Osteocyte (in vitro differentiated cells): ENCODE measurements around the gene PEX14. TPM values are rescaled to one million over a fixed set of nuclear protein-coding genes. Genes with fewer than 3 reads are reported as not detected.

Experiments
- DNase-seq: peaks from one replicate; pipeline ENCODE4 v3.0.0; 2021; ENCODE audit warnings: mixed read lengths; ENCODE audit not compliant: unreplicated experiment; ENCODE audit errors: extremely low spot score
- H3K27ac Mint-ChIP-seq: one replicate; pipeline ENCODE4 v1.8.0; 2021; ENCODE audit warnings: mild to moderate bottlenecking, mixed read lengths; ENCODE audit not compliant: unreplicated experiment
- H3K27me3 Mint-ChIP-seq: one replicate; pipeline ENCODE4 v1.8.0; 2021; ENCODE audit warnings: mixed read lengths; ENCODE audit not compliant: unreplicated experiment
- H3K36me3 Mint-ChIP-seq: one replicate; pipeline ENCODE4 v1.8.0; 2021; ENCODE audit warnings: mixed read lengths; ENCODE audit not compliant: unreplicated experiment
- H3K4me1 Mint-ChIP-seq: one replicate; pipeline ENCODE4 v1.8.0; 2021; ENCODE audit warnings: mixed read lengths; ENCODE audit not compliant: unreplicated experiment
- H3K4me3 Mint-ChIP-seq: one replicate; pipeline ENCODE4 v1.8.0; 2021; ENCODE audit warnings: mild to moderate bottlenecking, moderate library complexity, mixed read lengths; ENCODE audit not compliant: unreplicated experiment
- H3K9me3 Mint-ChIP-seq: one replicate; pipeline ENCODE4 v1.8.0; 2021; ENCODE audit warnings: mixed read lengths; ENCODE audit not compliant: unreplicated experiment
- total RNA-seq: library from RNA; stranded (reverse); gene quantifications from 2 replicates; pipeline ENCODE4 v1.2.1, GENCODE V29; 2021
- TF ChIP-seq, protein P1 (sequence below): fragments of 200-600 bp; sonication (generic); IDR thresholded peaks from 2 replicates; pipeline ENCODE4 v1.5.0; 2021; ENCODE audit warnings: antibody characterized with exemption, mild to moderate bottlenecking, moderate library complexity

The PEX14 gene
- total RNA-seq, 1 donor from 2014 or later = 22.2 TPM

DNA sequence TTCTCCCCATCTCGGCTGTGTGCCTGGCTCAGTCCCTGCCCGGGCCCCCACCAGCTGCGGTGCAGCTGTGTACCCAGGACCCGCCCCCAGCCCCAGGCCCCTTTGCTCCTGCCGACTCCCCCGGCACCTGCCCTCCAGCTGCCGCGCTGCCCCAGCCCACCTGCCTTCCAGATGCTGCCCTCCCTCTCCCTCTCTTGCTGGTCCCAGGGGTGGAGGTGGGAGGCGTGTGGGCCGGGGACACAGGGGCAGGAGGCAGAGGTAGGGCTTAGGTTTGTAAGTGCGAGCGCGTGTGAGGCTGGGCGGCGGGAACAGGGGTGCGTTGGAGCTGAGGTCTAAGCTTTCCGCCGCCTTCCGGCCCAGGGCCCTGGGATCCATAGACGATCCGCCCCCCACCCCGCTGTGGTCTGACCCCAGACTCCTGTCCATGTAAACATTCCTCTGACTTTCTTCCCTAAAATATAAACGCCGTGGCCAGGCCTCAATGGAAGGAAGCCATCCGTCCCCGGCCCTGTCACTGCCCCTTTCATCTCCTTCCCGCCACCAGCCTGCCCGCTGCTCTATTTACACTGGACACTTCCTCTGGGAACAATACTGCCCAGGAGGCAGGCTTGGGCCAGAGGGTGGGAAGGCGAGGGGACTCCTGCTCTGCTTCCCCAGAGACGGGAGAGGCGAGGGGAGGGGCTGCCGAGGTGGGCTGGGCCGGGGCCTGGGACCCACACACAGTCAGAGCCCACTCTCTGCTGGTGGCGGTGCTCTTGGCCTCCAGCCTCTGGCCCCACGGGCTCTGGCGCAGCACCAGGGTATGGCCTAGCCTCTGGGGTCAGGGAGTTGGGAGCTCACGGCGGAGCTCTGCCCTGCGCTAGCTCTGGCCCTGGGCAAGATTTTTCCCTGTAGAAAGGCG lies 193.4 kb downstream of the PEX14 start:
- Mint-ChIP-seq H3K36me3 (no peaks in the 10 kb centered on the region), H3K4me3 (no peak overlapping the region), H3K27ac (no peak overlapping the region), H3K4me1 (peaks cover 7% of the 10 kb centered on the region), H3K9me3 (no peaks in the 10 kb centered on the region), H3K27me3 (no peaks in the 10 kb centered on the region)
- DNase-seq = no peak
- TF ChIP-seq, protein P1, sequence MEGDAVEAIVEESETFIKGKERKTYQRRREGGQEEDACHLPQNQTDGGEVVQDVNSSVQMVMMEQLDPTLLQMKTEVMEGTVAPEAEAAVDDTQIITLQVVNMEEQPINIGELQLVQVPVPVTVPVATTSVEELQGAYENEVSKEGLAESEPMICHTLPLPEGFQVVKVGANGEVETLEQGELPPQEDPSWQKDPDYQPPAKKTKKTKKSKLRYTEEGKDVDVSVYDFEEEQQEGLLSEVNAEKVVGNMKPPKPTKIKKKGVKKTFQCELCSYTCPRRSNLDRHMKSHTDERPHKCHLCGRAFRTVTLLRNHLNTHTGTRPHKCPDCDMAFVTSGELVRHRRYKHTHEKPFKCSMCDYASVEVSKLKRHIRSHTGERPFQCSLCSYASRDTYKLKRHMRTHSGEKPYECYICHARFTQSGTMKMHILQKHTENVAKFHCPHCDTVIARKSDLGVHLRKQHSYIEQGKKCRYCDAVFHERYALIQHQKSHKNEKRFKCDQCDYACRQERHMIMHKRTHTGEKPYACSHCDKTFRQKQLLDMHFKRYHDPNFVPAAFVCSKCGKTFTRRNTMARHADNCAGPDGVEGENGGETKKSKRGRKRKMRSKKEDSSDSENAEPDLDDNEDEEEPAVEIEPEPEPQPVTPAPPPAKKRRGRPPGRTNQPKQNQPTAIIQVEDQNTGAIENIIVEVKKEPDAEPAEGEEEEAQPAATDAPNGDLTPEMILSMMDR = no peak

DNA sequence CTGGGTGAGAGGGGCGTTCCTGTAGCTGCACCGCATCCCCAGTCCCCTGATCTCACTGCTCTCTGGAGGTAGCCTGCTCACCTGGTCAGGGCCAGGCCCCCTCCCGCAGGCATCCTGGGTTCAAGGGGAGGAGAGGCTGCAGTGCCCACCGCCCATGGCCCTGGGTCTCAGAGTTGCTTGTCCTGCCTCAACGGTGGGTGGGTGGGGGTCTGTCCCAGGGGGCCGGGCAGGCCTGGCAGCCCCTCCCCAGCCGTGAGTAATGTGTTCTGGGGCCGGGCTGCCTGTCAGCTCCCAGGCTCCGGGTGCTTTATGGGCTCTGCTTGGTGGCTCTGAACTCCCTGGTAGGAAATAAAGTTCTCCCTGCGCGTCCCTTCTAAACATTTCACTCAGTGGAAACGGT lies 194.8 kb downstream of the PEX14 start:
- Mint-ChIP-seq H3K27ac (no peak overlapping the region), H3K4me3 (no peak overlapping the region), H3K36me3 (no peaks in the 10 kb centered on the region), H3K4me1 (peaks cover 1% of the 10 kb centered on the region), H3K27me3 (no peaks in the 10 kb centered on the region), H3K9me3 (no peaks in the 10 kb centered on the region)
- TF ChIP-seq, protein P1 = no peak
- no peak for DNase-seq

DNA sequence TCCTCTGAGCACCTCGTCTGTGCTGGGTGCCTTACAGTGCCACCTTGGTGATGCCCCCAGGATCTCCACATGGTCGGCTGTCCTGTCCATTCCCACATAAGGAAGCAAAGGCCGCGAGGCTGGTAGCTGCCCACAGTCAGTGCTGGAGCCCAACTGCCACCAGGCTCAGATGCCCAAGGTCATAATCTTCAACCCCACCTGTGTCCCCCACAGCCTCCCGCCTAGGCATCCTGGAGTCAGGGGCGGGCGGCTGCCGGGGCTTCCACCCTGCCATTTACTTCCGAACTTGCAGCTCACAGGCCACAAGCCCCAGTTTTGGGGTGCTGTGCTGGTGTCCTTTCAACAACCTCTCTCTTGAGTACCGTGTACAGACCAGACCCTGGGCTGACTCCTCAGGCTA lies 195.4 kb downstream of the PEX14 start:
- Mint-ChIP-seq H3K9me3 (no peaks in the 10 kb centered on the region), H3K27ac (no peak overlapping the region), H3K4me3 (no peak overlapping the region), H3K4me1 (peaks cover 5% of the 10 kb centered on the region), H3K36me3 (no peaks in the 10 kb centered on the region), H3K27me3 (no peaks in the 10 kb centered on the region)
- TF ChIP-seq, protein P1 = no peak
- no peak for DNase-seq

DNA sequence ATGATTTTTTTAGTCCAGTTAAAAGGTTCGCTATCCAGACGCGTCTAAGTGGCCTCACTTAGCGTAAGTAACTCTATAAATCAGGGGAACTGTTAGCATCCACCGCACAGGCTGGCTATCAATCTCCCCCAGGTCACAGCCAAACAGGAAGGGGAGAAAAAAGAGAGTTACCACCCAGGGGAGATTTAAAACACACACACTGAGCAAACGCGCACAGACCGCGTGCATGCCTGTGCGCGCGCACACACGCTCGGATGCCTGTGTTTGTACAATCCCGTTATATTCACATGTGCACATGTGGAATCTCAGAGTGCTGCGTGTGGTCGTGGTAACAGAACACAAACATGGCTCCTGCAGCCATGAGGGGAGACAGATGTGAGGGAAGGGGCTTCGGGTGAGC lies 196.3 kb downstream of the PEX14 start:
- no peaks in the 10 kb centered on the region for H3K27me3 Mint-ChIP-seq
- TF ChIP-seq, protein P1 = no peak
- no peak overlapping the region for H3K4me3 Mint-ChIP-seq
- H3K36me3 Mint-ChIP-seq = no peaks in the 10 kb centered on the region
- no peak overlapping the region for H3K27ac Mint-ChIP-seq
- peaks cover 6% of the 10 kb centered on the region for H3K4me1 Mint-ChIP-seq
- DNase-seq = no peak
- H3K9me3 Mint-ChIP-seq = no peaks in the 10 kb centered on the region

DNA sequence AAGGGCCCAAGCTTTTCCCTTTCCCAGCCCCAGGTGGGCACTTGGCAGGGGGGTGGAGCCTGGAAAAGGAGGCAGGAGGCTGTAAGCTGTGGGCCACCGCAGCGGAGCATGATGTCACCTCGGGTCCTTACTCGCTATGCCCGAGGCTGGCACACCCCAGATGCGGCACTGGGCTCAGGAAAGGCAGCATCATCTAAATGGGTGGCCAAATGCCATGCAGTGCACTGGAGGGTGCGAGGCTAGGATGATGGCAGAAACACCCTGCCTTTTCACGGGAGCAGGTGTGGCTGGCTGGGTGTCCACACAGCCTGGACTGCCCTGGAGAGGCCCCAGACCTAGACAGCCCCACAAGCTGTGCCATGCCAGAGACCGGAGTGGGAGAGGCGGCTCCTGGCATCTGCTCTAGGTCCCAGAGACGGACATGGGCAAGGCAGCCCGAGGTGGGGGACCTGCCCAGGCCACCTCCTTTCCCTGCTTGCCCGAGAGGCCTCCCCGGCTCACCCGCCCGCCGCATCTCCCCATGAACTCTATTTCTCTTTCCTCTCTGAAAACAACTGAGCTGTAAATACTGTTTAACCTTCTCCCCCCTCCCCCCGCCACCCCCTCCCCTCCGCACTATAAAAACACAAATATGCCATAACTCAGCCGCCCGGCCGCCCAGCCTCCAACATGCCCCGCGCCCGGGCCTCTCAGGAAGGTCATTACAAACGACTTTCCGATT lies 197.0 kb downstream of the PEX14 start:
- no peak overlapping the region for H3K4me3 Mint-ChIP-seq
- no peak for DNase-seq
- no peak overlapping the region for H3K27ac Mint-ChIP-seq
- TF ChIP-seq, protein P1 = no peak
- H3K36me3 Mint-ChIP-seq = no peaks in the 10 kb centered on the region
- peaks cover 13% of the 10 kb centered on the region for H3K4me1 Mint-ChIP-seq
- H3K9me3 Mint-ChIP-seq = no peaks in the 10 kb centered on the region
- H3K27me3 Mint-ChIP-seq = no peaks in the 10 kb centered on the region
